Epidermal melanocyte (primary cell): Measurements from ENCODE around the gene ULK3.

Source experiments
- DNase-seq: peaks from one replicate; pipeline ENCODE4 v3.0.0; 2011; ENCODE audit warnings: low spot score; ENCODE audit not compliant: insufficient read length

ULK3 gene

GRCh38 chr15:74799856-74800558 lies 42.9 kb downstream of the ULK3 start:
- DNase-seq = peak; percentile 64

GRCh38 chr15:74799255-74799855 lies 43.6 kb downstream of the ULK3 start:
- no peak for DNase-seq

GRCh38 chr15:74798388-74799254 lies 44.3 kb downstream of the ULK3 start:
- no peak for DNase-seq

GRCh38 chr15:74795966-74796625 lies 46.9 kb downstream of the ULK3 start:
- no peak for DNase-seq

DNA sequence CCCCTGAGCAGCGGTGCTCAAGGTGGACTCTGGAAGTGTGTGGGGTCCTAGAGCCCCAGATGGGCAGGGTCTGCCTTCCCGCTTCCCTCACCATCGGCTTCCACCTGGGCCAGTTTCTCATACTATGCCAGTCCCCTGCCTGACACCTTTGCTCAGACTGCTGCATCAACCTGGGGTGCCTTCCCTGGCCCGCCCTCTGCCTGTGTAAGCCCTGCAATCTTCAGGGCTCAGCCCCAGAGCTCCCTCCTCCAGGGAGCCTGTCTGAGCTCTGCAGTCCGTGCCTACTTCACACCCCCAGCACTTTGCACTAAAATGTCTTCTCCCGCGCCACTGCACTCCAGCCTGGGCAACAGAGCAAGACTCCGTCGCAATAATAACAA lies 48.0 kb downstream of the ULK3 start:
- DNase-seq = no peak

GRCh38 chr15:74794248-74794969 lies 48.5 kb downstream of the ULK3 start:
- no peak for DNase-seq

DNA sequence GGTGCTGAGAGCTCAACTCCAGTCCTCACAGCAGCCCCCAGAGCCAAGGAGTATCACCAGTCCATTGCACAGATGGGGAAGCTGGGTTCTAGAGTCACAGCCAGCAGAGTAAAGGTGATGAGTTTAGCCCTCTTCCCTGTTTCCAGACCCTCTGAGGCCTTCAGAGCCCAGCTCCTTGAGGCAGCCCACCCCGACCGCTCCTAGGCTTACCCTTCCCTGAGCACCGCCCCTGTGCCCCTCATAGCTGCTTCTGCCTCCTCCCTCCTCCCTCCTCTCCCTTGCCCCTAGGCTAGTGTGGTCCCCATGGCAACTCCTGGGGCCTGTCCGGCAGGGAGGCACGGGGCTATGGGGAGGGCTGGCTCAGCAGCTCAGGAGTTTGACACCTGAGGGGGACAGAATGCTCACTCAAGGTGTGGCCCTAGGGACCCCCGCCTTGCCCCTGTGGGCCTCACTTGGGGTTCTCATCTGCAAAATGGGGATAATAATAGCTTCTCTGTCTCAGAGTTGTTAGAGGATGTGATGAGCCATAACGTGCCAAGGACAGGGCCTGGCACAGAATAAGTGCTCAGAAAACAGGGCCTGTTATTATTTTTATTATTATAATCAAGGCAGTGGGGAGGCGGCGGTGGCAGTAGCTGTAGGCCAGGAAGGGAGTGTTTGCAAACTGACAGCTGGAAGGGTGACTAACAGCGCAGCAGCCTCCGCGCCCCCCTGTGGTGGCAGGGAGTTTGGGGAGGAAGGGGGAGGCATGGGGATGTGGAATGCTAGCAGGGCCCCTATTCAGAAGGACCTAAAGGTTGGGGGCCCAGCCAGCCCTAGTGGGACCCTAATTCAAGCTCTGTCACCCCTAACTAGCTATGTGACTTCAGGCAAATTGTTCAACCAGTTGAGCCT lies 49.6 kb downstream of the ULK3 start:
- DNase-seq = no peak

GRCh38 chr15:74792227-74793016 lies 50.5 kb downstream of the ULK3 start:
- DNase-seq = no peak

- no peak for DNase-seq
Measured at GRCh38 chr15:74791667-74792066, 51.3 kb downstream of the ULK3 start.

DNA sequence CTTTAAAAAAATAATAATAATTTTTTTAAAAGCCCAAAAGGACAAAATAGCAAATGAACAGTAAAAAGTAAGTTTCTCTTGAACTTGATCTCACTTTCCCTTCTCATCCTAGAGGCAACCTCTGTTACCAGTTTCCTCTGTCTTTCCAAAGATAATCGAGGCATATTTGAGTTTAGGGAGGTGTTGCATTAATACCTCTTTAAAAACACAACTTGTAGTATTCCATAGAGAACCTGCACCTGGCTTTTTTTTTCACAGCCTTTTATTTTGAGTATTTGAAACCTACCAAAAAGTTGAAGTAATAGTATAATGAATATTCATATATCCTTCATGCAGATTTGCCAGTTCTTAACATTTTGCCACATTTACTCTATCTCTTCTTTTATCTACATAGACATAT lies 51.9 kb downstream of the ULK3 start:
- DNase-seq = no peak

DNA sequence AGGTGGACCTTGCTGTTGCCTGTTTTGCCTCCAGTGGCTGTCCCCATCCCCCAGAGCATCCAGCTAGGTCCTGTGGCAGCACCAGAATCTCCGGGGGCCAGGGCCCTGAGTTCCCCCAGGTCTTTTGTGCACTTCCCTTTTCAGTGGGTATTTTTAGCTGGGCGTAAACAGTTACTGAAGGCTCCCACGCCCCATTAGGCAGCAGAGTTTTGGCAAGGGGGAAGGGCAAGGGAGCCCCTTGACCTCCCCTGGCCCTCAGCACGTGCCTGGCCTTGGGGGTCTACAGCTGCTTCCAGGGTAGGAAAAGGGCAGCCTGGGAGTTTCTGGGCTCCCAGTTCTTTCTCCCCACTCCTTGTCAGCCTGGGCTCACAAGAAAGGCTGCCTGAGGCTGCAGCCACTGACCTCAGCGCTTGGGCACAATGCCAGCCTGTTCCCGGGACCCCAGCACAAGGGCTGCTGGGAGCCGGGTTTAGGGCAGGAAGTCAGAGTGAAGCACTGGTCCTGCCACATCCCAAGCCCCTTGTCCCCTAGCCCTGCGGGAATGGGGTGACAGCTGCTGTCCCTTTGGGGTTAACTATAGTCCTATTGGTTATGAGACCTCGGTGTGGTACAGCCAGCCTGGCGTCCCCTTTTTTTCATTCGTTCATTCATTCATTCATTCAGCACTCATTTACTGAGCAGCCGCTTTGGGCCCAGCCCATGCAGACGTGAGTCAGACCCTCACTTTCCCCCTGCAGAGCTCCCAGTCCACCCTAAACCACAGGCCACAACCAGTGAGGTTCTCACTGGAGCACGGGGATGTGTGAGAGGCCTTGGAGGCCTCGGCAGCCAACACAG lies 52.7 kb downstream of the ULK3 start:
- DNase-seq = peak; percentile 79

DNA sequence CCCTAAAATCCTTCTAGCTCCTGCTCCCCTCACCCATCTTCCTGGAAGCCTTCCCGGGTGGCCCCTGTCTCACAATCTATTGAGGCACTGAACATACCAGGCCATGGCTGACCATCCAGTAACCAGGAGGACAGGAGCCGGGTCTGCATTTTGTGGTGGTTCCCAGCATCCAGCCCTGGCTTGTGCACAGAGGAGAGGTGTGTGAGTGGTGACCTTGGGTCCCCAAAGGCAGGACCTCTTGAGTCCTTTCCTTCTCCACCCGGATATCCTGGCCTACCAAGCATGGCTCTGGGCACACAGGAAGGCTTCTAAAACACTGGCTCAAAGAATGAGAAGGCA lies 53.2 kb downstream of the ULK3 start:
- no peak for DNase-seq

DNA sequence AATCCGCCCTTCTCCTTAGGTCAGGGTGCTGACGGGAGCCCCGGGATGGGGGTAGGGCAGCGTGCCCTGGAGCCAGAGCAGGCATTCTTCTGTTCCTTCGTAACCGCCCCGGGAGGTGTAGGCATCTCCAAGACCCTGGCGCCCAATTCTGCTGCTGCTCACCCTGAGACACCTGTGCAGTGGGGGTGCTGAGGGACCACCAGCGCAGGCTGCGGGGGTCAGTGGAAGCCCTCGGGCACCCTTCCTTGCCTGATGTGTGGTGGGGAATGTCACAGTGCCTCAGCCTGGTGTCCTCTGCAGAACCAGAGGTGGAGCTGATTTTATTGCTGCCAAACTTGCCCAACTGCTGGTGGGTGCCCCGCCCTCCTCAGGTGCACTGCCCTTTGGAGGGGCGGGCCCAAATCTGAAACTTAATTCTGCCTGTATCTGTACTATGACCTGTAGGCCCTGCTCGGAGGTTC lies 53.8 kb downstream of the ULK3 start:
- no peak for DNase-seq

DNA sequence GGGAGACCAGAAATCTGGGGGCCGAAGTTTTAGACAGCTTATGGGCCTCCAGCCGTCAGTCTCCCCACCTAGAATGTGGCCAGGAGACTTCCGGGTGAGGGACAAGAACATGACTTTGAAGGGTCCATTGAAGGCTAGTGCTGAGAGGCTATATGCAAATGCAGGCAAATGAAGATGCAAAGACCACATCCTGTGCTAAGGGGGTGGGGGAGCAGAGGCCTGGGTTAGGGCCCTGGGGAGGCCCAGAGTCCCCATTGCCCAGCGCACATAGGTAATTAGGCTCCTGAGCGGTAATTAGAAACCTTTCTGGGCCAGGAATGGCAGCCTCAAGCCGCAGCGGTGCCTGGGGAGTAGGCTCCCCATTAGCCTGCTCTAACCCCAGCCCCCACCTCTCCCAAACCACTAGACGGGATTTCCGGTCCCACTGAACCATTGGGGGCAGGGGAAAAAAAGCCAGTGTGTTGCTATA lies 54.2 kb downstream of the ULK3 start:
- no peak for DNase-seq

GRCh38 chr15:74788042-74788682 lies 54.8 kb downstream of the ULK3 start:
- DNase-seq = no peak

DNA sequence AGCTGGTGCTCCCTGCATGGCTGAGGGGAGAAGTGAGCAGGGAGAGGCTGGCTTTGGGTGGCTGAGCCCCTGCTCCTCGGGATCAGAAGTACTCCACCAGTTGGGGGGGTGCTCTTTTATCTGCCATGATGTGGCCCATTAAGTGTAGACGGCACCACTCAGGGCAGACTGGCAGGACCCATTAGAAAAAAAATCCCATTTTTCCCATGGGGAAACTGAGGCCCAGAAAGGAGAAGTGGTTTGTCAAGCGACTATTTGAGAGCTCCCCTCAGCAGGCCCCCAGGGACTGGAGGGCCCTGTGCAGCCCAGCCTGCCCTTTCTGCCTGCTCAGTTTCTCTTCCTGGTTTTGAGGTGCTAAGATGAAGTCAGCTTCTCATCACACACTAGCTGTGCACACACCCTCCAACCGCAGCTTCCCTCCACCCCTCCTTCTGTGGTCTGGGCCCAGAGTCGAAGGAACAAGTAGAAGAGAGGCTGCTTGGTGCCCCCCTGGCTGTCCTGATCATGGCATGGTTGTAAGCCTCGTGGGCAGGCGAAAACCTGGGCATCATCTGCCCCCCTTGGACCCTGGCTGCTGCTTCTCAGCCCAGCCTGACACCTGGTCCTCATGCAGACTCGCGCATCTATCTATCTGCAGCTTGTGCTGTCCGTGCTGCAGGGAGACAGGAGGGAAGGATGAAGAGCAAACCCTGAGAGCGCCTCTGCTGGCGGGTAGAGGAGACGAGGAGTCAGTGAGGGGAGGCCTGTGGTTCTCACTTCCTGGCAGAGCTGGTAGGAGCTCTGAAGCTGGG lies 55.5 kb downstream of the ULK3 start:
- DNase-seq = peak; percentile 55

GRCh38 chr15:74786551-74787165 lies 56.3 kb downstream of the ULK3 start:
- no peak for DNase-seq
